Measurements from ENCODE around the gene PCDH15. TPM values are rescaled to one million over a fixed set of nuclear protein-coding genes. Genes with fewer than 3 reads are reported as not detected.
A peak's percentile ranks its signal among the peaks of the same experiment; 100 is the strongest.

Gene PCDH15
- total and polyA plus RNA-seq, 9 of the 15 experiments (the other 6 are each of a cell fraction or from before 2014, with no cell fraction given) = not detected

DNA sequence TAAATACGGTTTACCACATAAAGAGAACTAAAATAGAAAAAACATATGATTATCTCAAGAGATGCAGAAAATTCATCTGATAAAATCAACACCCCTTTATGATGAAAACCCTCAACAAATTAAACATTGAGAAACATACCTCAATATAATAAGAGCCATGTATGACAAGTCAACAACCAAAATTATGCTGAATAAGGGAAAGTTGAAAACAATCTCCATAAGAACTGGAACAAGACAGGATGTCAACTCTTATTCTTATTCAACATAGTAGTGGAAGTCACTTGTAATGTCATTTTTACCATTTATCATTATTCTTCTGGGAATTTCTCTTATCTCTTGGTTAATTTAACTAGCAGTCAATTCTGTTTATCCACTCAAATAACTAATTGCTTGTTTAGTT, 79.0 kb downstream of the PCDH15 start:
- Histone ChIP-seq H3K4me3 (no peak overlapping the region), H4K20me1 (replicated peaks; ENCODE audit: control insufficient read depth, insufficient read depth, low read length) (no peaks in the 10 kb centered on the region), H3K27me3 (ENCODE audit: control insufficient read depth in 2 of 2, insufficient read depth in 2 of 2, low read length in 2 of 2) (no peaks in the 10 kb centered on the region), H3K4me1 (replicated peaks in 1 of 2; ENCODE audit: control insufficient read depth in 2 of 2, insufficient read depth in 2 of 2, low read length in 2 of 2) (no peaks in the 10 kb centered on the region), H3K9me1 (ENCODE audit: control insufficient read depth, insufficient read depth, low read length) (no peaks in the 10 kb centered on the region), H3K9ac (ENCODE audit: insufficient read depth in 1 of 2, low read depth in 2 of 2, low read length in 2 of 2) (no peak overlapping the region), H2AFZ (ENCODE audit: low read depth, low read length) (no peak overlapping the region), H3K4me2 (ENCODE audit: insufficient read depth, low read length) (no peak overlapping the region), H3K79me2 (ENCODE audit: control insufficient read depth, insufficient read depth, low read length) (no peaks in the 10 kb centered on the region), H3K36me3 (ENCODE audit: control insufficient read depth, insufficient read depth, low read length) (no peaks in the 10 kb centered on the region), H3K9me3 (replicated peaks; ENCODE audit: control insufficient read depth, insufficient read depth, low read depth, low read length) (no peaks in the 10 kb centered on the region), H3K27ac (ENCODE audit: extremely low read depth, low read depth, low read length) (no peak overlapping the region)
- in situ Hi-C loops (cut with MboI) = no loop called here
- intact Hi-C loops (cut with micrococcal nuclease) = no loop called here
- POLR2A ChIA-PET = no interaction called here
- whole genome bisulfite sequencing (ENCODE audit: insufficient coverage, low coverage, missing lambda C conversion rate) = 0% methylated on average over 1 of the region's 1 CpG
- TF ChIP-seq, protein P1, sequence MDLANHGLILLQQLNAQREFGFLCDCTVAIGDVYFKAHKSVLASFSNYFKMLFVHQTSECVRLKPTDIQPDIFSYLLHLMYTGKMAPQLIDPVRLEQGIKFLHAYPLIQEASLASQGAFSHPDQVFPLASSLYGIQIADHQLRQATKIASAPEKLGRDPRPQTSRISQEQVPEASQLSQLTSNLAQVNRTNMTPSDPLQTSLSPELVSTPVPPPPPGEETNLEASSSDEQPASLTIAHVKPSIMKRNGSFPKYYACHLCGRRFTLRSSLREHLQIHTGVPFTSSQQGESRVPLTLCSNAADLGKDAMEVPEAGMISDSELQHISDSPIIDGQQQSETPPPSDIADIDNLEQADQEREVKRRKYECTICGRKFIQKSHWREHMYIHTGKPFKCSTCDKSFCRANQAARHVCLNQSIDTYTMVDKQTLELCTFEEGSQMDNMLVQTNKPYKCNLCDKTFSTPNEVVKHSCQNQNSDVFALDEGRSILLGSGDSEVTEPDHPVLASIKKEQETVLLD (IDR thresholded peaks at IDR 0.05) = no peak
- no peak for TF ChIP-seq CCAR2 (IDR thresholded peaks at IDR 0.05; ENCODE audit: low read depth, low read length)
- TF ChIP-seq ZNF143 (CRISPR knock-in tag; IDR thresholded peaks at IDR 0.05) = no peak
- no peak for TF ChIP-seq RHOXF2B (CRISPR knock-in tag; conservative IDR thresholded peaks at IDR 0.05)
- TF ChIP-seq ZNF707 (CRISPR knock-in tag; conservative IDR thresholded peaks at IDR 0.05) = no peak
- 0 out of 2 replicates have a peak, but pooled peaks have one; percentile 20 for TF ChIP-seq MAFF (IDR thresholded peaks at IDR 0.05; ENCODE audit: low read length)
- TF ChIP-seq TAF15 (IDR thresholded peaks at IDR 0.05; ENCODE audit: low read depth, low read length) = no peak
- TF ChIP-seq ZNF316 (IDR thresholded peaks at IDR 0.05) = peak; percentile 50; the same call in 1 of the 2 replicates
- TF ChIP-seq ZNF232 (CRISPR knock-in tag; IDR thresholded peaks at IDR 0.05) = no peak
- 0 out of 2 replicates have a peak, but pooled peaks have one; percentile 21 for TF ChIP-seq MAFG (tag; conservative IDR thresholded peaks at IDR 0.05)
- DNase-seq (ENCODE audit: extremely low read depth in 1 of 4, low spot score in 3 of 4) = no peak
- CTCF ChIA-PET (ENCODE audit: low intra/inter-chr PET ratio) = no interaction called here
- ATAC-seq = no peak
- no TSS peak for BruUV-seq (replicated peaks)
- no peak for FAIRE-seq

All from K562 (cell line).